Measurements from ENCODE around the gene NAPSA.

DNA sequence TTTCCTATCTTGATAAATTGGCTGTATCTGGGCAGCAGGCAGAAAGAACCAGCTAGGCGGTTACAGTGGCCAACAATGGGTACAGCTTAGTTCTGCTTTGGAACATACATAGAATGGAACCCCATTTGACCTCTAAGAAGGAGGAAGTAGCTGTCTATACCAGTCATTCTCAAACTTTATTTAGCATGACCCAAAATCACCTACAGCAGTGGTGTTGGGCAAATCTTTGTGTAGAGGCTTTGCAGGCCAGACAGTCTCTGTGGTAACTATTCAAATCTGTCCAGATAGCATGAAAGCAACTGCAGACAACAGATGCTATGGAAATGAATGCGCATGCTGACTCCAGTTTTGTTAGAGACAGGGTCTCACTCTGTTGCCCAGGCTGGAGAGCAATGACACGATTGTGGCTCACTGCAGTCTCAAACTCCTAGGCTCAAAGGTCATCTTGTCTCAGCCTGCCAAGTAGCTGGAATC is 24.3 kb downstream of the NAPSA start:
- TF ChIP-seq, protein P1, sequence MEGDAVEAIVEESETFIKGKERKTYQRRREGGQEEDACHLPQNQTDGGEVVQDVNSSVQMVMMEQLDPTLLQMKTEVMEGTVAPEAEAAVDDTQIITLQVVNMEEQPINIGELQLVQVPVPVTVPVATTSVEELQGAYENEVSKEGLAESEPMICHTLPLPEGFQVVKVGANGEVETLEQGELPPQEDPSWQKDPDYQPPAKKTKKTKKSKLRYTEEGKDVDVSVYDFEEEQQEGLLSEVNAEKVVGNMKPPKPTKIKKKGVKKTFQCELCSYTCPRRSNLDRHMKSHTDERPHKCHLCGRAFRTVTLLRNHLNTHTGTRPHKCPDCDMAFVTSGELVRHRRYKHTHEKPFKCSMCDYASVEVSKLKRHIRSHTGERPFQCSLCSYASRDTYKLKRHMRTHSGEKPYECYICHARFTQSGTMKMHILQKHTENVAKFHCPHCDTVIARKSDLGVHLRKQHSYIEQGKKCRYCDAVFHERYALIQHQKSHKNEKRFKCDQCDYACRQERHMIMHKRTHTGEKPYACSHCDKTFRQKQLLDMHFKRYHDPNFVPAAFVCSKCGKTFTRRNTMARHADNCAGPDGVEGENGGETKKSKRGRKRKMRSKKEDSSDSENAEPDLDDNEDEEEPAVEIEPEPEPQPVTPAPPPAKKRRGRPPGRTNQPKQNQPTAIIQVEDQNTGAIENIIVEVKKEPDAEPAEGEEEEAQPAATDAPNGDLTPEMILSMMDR (IDR thresholded peaks at IDR 0.05), result no peak
- TF ChIP-seq POLR2A (IDR thresholded peaks at IDR 0.05), result no peak

Data from transverse colon (tissue), 3 donors.